Upper lobe of left lung (tissue), 6 donors: Measurements from ENCODE around the gene KDM6B. TPM values are rescaled to one million over a fixed set of nuclear protein-coding genes. Genes with fewer than 3 reads are reported as not detected.

Source experiments
- ATAC-seq, 2 donors: fragments of 200-7000 bp; cut with Tn5 transposase; one replicate each; pipeline ENCODE4 v1.9.1; 2022; ENCODE audit warnings: mild to moderate bottlenecking in 2 of 2, moderate library complexity in 2 of 2; ENCODE audit not compliant: low FRiP score in 2 of 2
- DNase-seq, 2 donors: peaks; one replicate each; pipeline ENCODE4 v3.0.0-alpha.2; 2019 to 2020
- H3K27ac ChIP-seq, 4 donors: fragments of 200-600 bp; sonication (generic); one replicate each; pipeline ENCODE4 v1.5.1; 2016 to 2019
- H3K27me3 ChIP-seq, 4 donors: fragments of 200-600 bp; sonication (generic); one replicate each; pipeline ENCODE4 v1.5.1; 2017 to 2019
- H3K36me3 ChIP-seq, 4 donors: fragments of 200-600 bp; sonication (generic); one replicate each; pipeline ENCODE4 v1.5.1; 2016 to 2019
- H3K4me1 ChIP-seq, 4 donors: fragments of 200-600 bp; sonication (generic); one replicate each; pipeline ENCODE4 v1.5.1; 2018 to 2019
- H3K4me3 ChIP-seq, 4 donors: fragments of 200-600 bp; sonication (generic); one replicate each; pipeline ENCODE4 v1.5.1; 2017 to 2019; ENCODE audit warnings: mild to moderate bottlenecking in 2 of 4, moderate library complexity in 1 of 4
- H3K9me3 ChIP-seq, 4 donors: fragments of 200-600 bp; sonication (generic); one replicate each; pipeline ENCODE4 v1.5.1; 2018 to 2019
- CTCF ChIP-seq, 6 experiments: fragments of 450-650 bp in 4 of 6; fragments of 200-600 bp in 2 of 6; sonication (generic) in 2 of 6; IDR thresholded peaks; one replicate each; pipeline ENCODE4 v1.5.1; 2016 to 2019; ENCODE audit warnings: antibody characterized with exemption in 6 of 6
- EP300 ChIP-seq, 4 donors: sonication (generic); formaldehyde crosslinking; IDR thresholded peaks; one replicate each; pipeline ENCODE4 v1.5.1; 2017; ENCODE audit warnings: antibody characterized with exemption in 4 of 4, control low read depth in 2 of 4
- POLR2A ChIP-seq, 4 donors: fragments of 450-650 bp; IDR thresholded peaks; one replicate each; pipeline ENCODE4 v1.5.1; 2016 to 2017; ENCODE audit warnings: antibody characterized with exemption in 4 of 4, mild to moderate bottlenecking in 2 of 4
- POLR2AphosphoS5 ChIP-seq, 2 donors: sonication (generic); formaldehyde crosslinking; IDR thresholded peaks; one replicate each; pipeline ENCODE4 v1.5.1; 2017; ENCODE audit warnings: antibody characterized with exemption in 2 of 2
- WGBS, 2 donors: methylation state at CpG; one replicate each; pipeline ENCODE4 v1.1.5; 2017 to 2018; 5-methylcytosine and 5-hydroxymethylcytosine counted together
- total RNA-seq, 6 donors: library from RNA; depleted of rRNA in 4 of 6; stranded (reverse); fragments of >200 nt in 4 of 6; gene quantifications; one replicate each; pipeline versions ENCODE4 v1.1.0 to v1.2.1, GENCODE V29; 2016 to 2021
- donor health status: DM: no; HTN: no; CAD: no; lungs with moderate emphysema.
- donor health status: DM: no; HTN: yes; CAD: no; lungs with severe emphysema.

KDM6B gene
- total RNA-seq, 6 donors from 2014 or later = 17.5 to 68.0 (median 42.2) TPM

GRCh38 chr17:7880076-7880868 lies 46.3 kb downstream of the KDM6B start:
- ATAC-seq (no peak), DNase-seq (no peak)
- no peak overlapping the region for H3K27ac ChIP-seq
- 67 to 77% methylated on average over 3 of the region's 3 CpGs for WGBS, 2 donors
- H3K9me3 ChIP-seq = no peaks in the 10 kb centered on the region
- peaks cover 0 to 20% (median 2%) of the 10 kb centered on the region in 4 donors for H3K36me3 ChIP-seq
- no peak for TF ChIP-seq POLR2A (IDR thresholded peaks at IDR 0.05)
- TF ChIP-seq POLR2AphosphoS5 (IDR thresholded peaks at IDR 0.05) = no peak
- no peak for TF ChIP-seq EP300 (IDR thresholded peaks at IDR 0.05)
- no peak for TF ChIP-seq CTCF (IDR thresholded peaks at IDR 0.05)
- H3K4me1 ChIP-seq = peaks cover 11 to 21% (median 19%) of the 10 kb centered on the region in 4 donors
- no peak overlapping the region for H3K4me3 ChIP-seq
- H3K27me3 ChIP-seq = no peaks in the 10 kb centered on the region

DNA sequence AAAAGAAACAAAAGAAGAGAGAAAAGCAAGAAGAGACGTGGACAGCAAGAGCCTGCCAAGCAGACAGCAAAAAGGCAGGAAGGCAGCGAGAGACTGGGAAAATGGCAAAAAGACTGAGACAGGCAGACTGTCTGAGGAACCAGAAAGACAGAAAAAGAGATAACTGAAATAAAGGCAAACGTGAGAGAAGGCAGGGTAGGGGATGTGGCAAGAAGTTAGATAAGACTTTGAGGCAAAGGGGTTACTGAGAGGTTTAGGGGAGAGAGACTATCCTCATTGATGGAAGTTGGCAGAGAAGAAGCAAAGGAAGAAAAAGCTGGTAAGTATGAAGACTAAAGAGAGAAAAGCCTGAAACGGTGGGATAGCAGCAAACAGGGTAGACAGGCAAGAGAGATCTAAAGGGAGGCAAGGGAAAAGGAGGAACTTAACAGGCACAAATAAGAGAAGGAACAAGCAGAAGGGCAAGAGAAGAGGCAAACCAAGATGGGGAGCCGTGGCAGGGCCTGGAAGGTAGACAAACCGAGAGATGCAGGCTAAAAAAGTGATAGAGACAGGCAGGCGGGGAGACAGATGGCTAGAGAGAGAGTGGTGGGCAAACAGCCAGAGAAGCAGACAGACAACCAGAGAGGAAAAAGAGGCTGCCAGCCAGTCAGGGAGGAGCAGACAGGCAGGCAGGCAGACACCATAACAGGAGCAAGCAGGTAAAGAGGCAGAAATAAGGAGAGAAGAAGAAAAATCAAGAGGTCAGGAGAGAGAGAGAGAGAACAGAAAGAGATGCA lies 47.4 kb downstream of the KDM6B start:
- no peak overlapping the region for H3K4me3 ChIP-seq
- H3K4me1 ChIP-seq = peaks cover 22 to 31% (median 26%) of the 10 kb centered on the region in 4 donors
- ATAC-seq (no peak), DNase-seq (no peak)
- no peaks in the 10 kb centered on the region for H3K9me3 ChIP-seq
- peaks cover 0 to 19% (median 2%) of the 10 kb centered on the region in 4 donors for H3K36me3 ChIP-seq
- WGBS, 2 donors = 43 to 50% methylated on average over 7 of the region's 7 CpGs
- TF ChIP-seq EP300 (IDR thresholded peaks at IDR 0.05) (no peak), POLR2AphosphoS5 (IDR thresholded peaks at IDR 0.05) (no peak), POLR2A (IDR thresholded peaks at IDR 0.05) (no peak), CTCF (IDR thresholded peaks at IDR 0.05) (no peak)
- H3K27me3 ChIP-seq = no peaks in the 10 kb centered on the region
- peak overlapping the region in 2 of 4 donors; percentile 5 to 24 for H3K27ac ChIP-seq

DNA sequence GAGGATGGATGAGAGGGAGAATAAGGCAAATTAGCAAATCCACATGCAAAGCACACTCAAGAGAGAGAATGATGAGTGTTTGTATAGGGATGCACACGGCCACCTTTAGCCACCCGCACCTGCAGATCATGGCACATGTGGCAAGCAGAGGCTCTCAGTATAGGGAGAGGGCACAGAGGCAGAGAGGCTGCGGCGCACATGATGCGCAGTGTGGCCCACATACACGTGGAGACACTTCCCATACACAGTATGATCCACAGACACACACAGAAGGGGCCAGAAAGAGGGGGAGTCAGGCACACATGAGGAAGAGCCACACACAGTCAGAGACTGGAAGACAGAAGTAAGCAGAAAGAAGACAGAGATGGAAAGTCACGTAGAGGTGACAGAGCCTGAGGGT lies 48.1 kb downstream of the KDM6B start:
- Histone ChIP-seq H3K4me3 (no peak overlapping the region), H3K27ac (peak overlapping the region in 2 of 4 donors; percentile 7 to 24), H3K9me3 (no peaks in the 10 kb centered on the region), H3K27me3 (no peaks in the 10 kb centered on the region), H3K4me1 (peaks cover 28 to 38% (median 32%) of the 10 kb centered on the region in 4 donors), H3K36me3 (peaks cover 0 to 19% (median 2%) of the 10 kb centered on the region in 4 donors)
- no peak for ATAC-seq
- TF ChIP-seq EP300 (IDR thresholded peaks at IDR 0.05) (no peak), CTCF (IDR thresholded peaks at IDR 0.05) (no peak), POLR2A (IDR thresholded peaks at IDR 0.05) (no peak), POLR2AphosphoS5 (IDR thresholded peaks at IDR 0.05) (no peak)
- DNase-seq = no peak
- WGBS, 2 donors = 61 to 72% methylated on average over 7 of the region's 7 CpGs

- DNase-seq (no peak), ATAC-seq (no peak)
- H3K36me3 ChIP-seq = peaks cover 0 to 19% (median 2%) of the 10 kb centered on the region in 4 donors
- no peak overlapping the region for H3K4me3 ChIP-seq
- H3K27ac ChIP-seq = peak overlapping the region in 3 of 4 donors; percentile 7 to 96 (median 27)
- H3K9me3 ChIP-seq = no peaks in the 10 kb centered on the region
- peaks cover 31 to 43% (median 36%) of the 10 kb centered on the region in 4 donors for H3K4me1 ChIP-seq
- H3K27me3 ChIP-seq = no peaks in the 10 kb centered on the region
- no peak for TF ChIP-seq POLR2AphosphoS5 (IDR thresholded peaks at IDR 0.05)
- no peak for TF ChIP-seq POLR2A (IDR thresholded peaks at IDR 0.05)
- TF ChIP-seq EP300 (IDR thresholded peaks at IDR 0.05) = no peak
- TF ChIP-seq CTCF (IDR thresholded peaks at IDR 0.05) = no peak
- 80 to 92% methylated on average over 3 of the region's 3 CpGs for WGBS, 2 donors
These were observed 48.6 kb downstream of the KDM6B start for GRCh38 chr17:7882629-7883028.

Other genes with a start within 250 kb of the KDM6B start
- gene SOX15, start 244.1 kb upstream of the KDM6B start, total RNA-seq = 1 to 10 TPM in 1 of 6 donors, under 1 TPM in 2, not detected in 3; 0.63 to 1.5 (median 0.71) TPM
- 10 to 100 TPM; 35.6 to 46.1 (median 38.4) TPM for gene FXR2, start 219.3 kb upstream of the KDM6B start, total RNA-seq
- gene SAT2, start 206.4 kb upstream of the KDM6B start, total RNA-seq = 100 to 1,000 TPM in 1 of 6 donors, 10 to 100 TPM in 5; 66.4 to 155 (median 81.3) TPM
- gene SHBG, start 204.1 kb upstream of the KDM6B start, total RNA-seq = under 1 TPM in 3 of 6 donors, not detected in 3; 0.34 to 0.88 (median 0.46) TPM
- 1 to 10 TPM in 2 of 6 donors, under 1 TPM in 2, not detected in 2; 0.46 to 2.2 (median 0.97) TPM for gene ATP1B2, start 183.3 kb upstream of the KDM6B start, total RNA-seq
- gene TP53, start 146.7 kb upstream of the KDM6B start, total RNA-seq = 10 to 100 TPM; 16.8 to 55.5 (median 21.9) TPM
- 10 to 100 TPM in 1 of 6 donors, 1 to 10 TPM in 5; 6.0 to 10.3 (median 7.8) TPM for gene WRAP53, start 145.7 kb upstream of the KDM6B start, total RNA-seq
- 1 to 10 TPM in 3 of 6 donors, under 1 TPM in 3; 0.22 to 5.0 (median 0.98) TPM for gene EFNB3, start 129.0 kb upstream of the KDM6B start, total RNA-seq
- 10 to 100 TPM in 2 of 6 donors, 1 to 10 TPM in 3, under 1 TPM in 1; 0.66 to 34.6 (median 6.0) TPM for gene DNAH2, start 116.5 kb upstream of the KDM6B start, total RNA-seq
- gene TMEM88, start 20.8 kb downstream of the KDM6B start, total RNA-seq = 10 to 100 TPM in 2 of 6 donors, 1 to 10 TPM in 3, not detected in 1; 1.6 to 16.1 (median 9.3) TPM
- gene NAA38, start 23.3 kb downstream of the KDM6B start, total RNA-seq = 100 to 1,000 TPM in 2 of 6 donors, 10 to 100 TPM in 4; 50.0 to 111 (median 75.5) TPM
- 10 to 100 TPM in 2 of 6 donors, 1 to 10 TPM in 4; 5.2 to 12.4 (median 7.3) TPM for gene CYB5D1, start 23.8 kb downstream of the KDM6B start, total RNA-seq
- gene CHD3, start 54.6 kb downstream of the KDM6B start, total RNA-seq = 100 to 1,000 TPM in 2 of 6 donors, 10 to 100 TPM in 4; 68.1 to 183 (median 91.3) TPM
- gene RNF227, start 82.1 kb downstream of the KDM6B start, total RNA-seq = 10 to 100 TPM in 1 of 6 donors, 1 to 10 TPM in 5; 5.5 to 24.5 (median 6.3) TPM
- 1 to 10 TPM; 4.2 to 10.0 (median 5.7) TPM for gene KCNAB3, start 95.6 kb downstream of the KDM6B start, total RNA-seq
- gene TRAPPC1, start 97.7 kb downstream of the KDM6B start, total RNA-seq = 100 to 1,000 TPM in 2 of 6 donors, 10 to 100 TPM in 4; 70.4 to 148 (median 95.8) TPM
- gene CNTROB, start 98.0 kb downstream of the KDM6B start, total RNA-seq = 100 to 1,000 TPM in 2 of 6 donors, 10 to 100 TPM in 4; 50.6 to 216 (median 88.3) TPM
- gene GUCY2D, start 168.4 kb downstream of the KDM6B start, total RNA-seq = 1 to 10 TPM in 3 of 6 donors, not detected in 3; 2.6 to 5.0 (median 3.8) TPM
- 100 to 1,000 TPM in 3 of 6 donors, 10 to 100 TPM in 3; 46.2 to 177 (median 105) TPM for gene ALOX15B, start 204.8 kb downstream of the KDM6B start, total RNA-seq